ACHN (cell line): ENCODE data around the gene ZFAND3.
A peak's percentile ranks its signal among the peaks of the same experiment; 100 is the strongest.

Experiments used
- DNase-seq: peaks from one replicate; pipeline ENCODE4 v3.0.0-alpha.2; 2015
- in situ Hi-C: cut with HindIII; loops from 2 replicates; pipeline ENCODE4 v1.10.0; 2017; ENCODE audit warnings: low sequenced_read_pairs, low pct_ligation_motif_present, low pct_unique_long_range_greater_than_20kb

ZFAND3 gene

GRCh38 chr6:38078671-38079070, 259.1 kb downstream of the ZFAND3 start:
- DNase-seq: no peak
- in situ Hi-C loops: no loop called here

GRCh38 chr6:38079107-38079506, 259.6 kb downstream of the ZFAND3 start:
- in situ Hi-C loops: no loop called here
- no peak for DNase-seq

- in situ Hi-C loops: no loop called here
- no peak for DNase-seq
These were observed 260.0 kb downstream of the ZFAND3 start for GRCh38 chr6:38079537-38079936.

- in situ Hi-C loops: no loop called here
- no peak for DNase-seq
These were observed 260.8 kb downstream of the ZFAND3 start for GRCh38 chr6:38080360-38080759.

GRCh38 chr6:38080889-38081288, 261.4 kb downstream of the ZFAND3 start:
- no peak for DNase-seq
- in situ Hi-C loops: no loop called here

- in situ Hi-C loops: no loop called here
These were observed 265.5 kb downstream of the ZFAND3 start for GRCh38 chr6:38085031-38085430.

GRCh38 chr6:38086346-38086745, 266.8 kb downstream of the ZFAND3 start:
- no peak for DNase-seq
- in situ Hi-C loops: no loop called here

More at GRCh38 chr6:38085031-38085430, 265.5 kb downstream of the ZFAND3 start:
- no peak for DNase-seq

GRCh38 chr6:38088010-38088409, 268.5 kb downstream of the ZFAND3 start:
- DNase-seq: no peak
- in situ Hi-C loops: no loop called here

GRCh38 chr6:38088829-38089228, 269.3 kb downstream of the ZFAND3 start:
- in situ Hi-C loops: no loop called here
- no peak for DNase-seq

GRCh38 chr6:38091613-38092012, 272.1 kb downstream of the ZFAND3 start:
- no peak for DNase-seq
- in situ Hi-C loops: no loop called here

- no peak for DNase-seq
- in situ Hi-C loops: no loop called here
These were observed 272.9 kb downstream of the ZFAND3 start for GRCh38 chr6:38092465-38092864.

GRCh38 chr6:38092964-38093363, 273.4 kb downstream of the ZFAND3 start:
- no peak for DNase-seq

GRCh38 chr6:38095054-38095453, 275.5 kb downstream of the ZFAND3 start:
- peak; percentile 46 for DNase-seq
- in situ Hi-C loops: no loop called here

More at GRCh38 chr6:38092964-38093363, 273.4 kb downstream of the ZFAND3 start:
- in situ Hi-C loops: no loop called here

GRCh38 chr6:38099221-38099620, 279.7 kb downstream of the ZFAND3 start:
- DNase-seq: no peak
- in situ Hi-C loops: no loop called here

- no peak for DNase-seq
- in situ Hi-C loops: no loop called here
These were observed 280.9 kb downstream of the ZFAND3 start for GRCh38 chr6:38100380-38100779.

- no peak for DNase-seq
- in situ Hi-C loops: no loop called here
These were observed 284.4 kb downstream of the ZFAND3 start for GRCh38 chr6:38103921-38104320.

GRCh38 chr6:38105066-38105465, 285.5 kb downstream of the ZFAND3 start:
- no peak for DNase-seq
- in situ Hi-C loops: no loop called here

GRCh38 chr6:38107073-38107472, 287.5 kb downstream of the ZFAND3 start:
- in situ Hi-C loops: no loop called here

GRCh38 chr6:38110481-38110971, 291.0 kb downstream of the ZFAND3 start:
- no peak for DNase-seq
- in situ Hi-C loops: no loop called here

More at GRCh38 chr6:38107073-38107472, 287.5 kb downstream of the ZFAND3 start:
- DNase-seq: no peak

GRCh38 chr6:38112181-38112580, 292.7 kb downstream of the ZFAND3 start:
- in situ Hi-C loops: no loop called here
- DNase-seq: no peak
